ENCODE results near the gene RTF1. TPM values are rescaled to one million over a fixed set of nuclear protein-coding genes. Genes with fewer than 3 reads are reported as not detected.

The RTF1 gene
- total and polyA plus RNA-seq, 2 donors (not counting 1 experiment from before 2014, with no cell fraction given), result 11.9 to 39.4 TPM

GRCh38 chr15:41499109-41499851, 82.4 kb downstream of the RTF1 start:
- ATAC-seq (ENCODE audit: low read depth), result no peak
- intact Hi-C loops (cut with micrococcal nuclease), result no loop called here
- H3K4me1 Mint-ChIP-seq, result peaks cover 44% of the 10 kb centered on the region

More at GRCh38 chr15:41499109-41499851, 82.4 kb downstream of the RTF1 start:
- H3K4me3 Mint-ChIP-seq, result no peak overlapping the region
- Histone ChIP-seq H3K27me3 (replicated peaks in 1 of 4; ENCODE audit: control extremely low read depth in 1 of 4, control insufficient read depth in 3 of 4, insufficient read depth in 4 of 4, low read length in 3 of 4) (peaks cover 0 to 87% (median 48%) of the 10 kb centered on the region in 4 experiments), H4K20me1 (ENCODE audit: control insufficient read depth, insufficient read depth, low read length, poor library complexity, severe bottlenecking) (peaks cover 19% of the 10 kb centered on the region), H3K4me3 (ENCODE audit: control extremely low read depth in 1 of 5, extremely low read depth in 1 of 5, insufficient read depth in 1 of 5, low read depth in 2 of 5, low read length in 4 of 5) (no peak overlapping the region), H2AFZ (ENCODE audit: insufficient read depth, low read depth, low read length, poor library complexity, severe bottlenecking) (no peak overlapping the region), H3K27ac (ENCODE audit: low read length in 2 of 2) (no peak overlapping the region), H3K9me3 (ENCODE audit: control extremely low read depth in 1 of 3, control insufficient read depth in 2 of 3, insufficient read depth in 1 of 3, low read length in 2 of 3) (peaks cover 0 to 24% (median 0%) of the 10 kb centered on the region in 3 donors), H3K79me2 (ENCODE audit: control insufficient read depth, insufficient read depth, low read length) (no peaks in the 10 kb centered on the region), H3K9ac (ENCODE audit: low read length) (no peak overlapping the region), H3K36me3 (replicated peaks in 1 of 2; ENCODE audit: control extremely low read depth in 1 of 2, control insufficient read depth in 1 of 2, extremely low read depth in 1 of 2, insufficient read depth in 2 of 2, low read length in 1 of 2) (no peaks in the 10 kb centered on the region), H3K4me2 (replicated peaks; ENCODE audit: low read depth, low read length, poor library complexity, severe bottlenecking) (no peak overlapping the region), H3K4me1 (ENCODE audit: control insufficient read depth in 2 of 2, insufficient read depth in 2 of 2, low read length in 2 of 2) (peaks cover 55 to 61% of the 10 kb centered on the region in 2 donors)
- peak overlapping the region; percentile 32 for H3K27ac Mint-ChIP-seq
- ChIA-PET POLR2A (interaction anchor here (0.9 kb wide), 1 partner anchor 14 kb away, joined by 3 read pairs; the partner anchor contains the start of gene LTK), CTCF (no interaction called here)
- TF ChIP-seq EZH2 (IDR thresholded peaks at IDR 0.05; ENCODE audit: borderline replicate concordance, insufficient read depth, low read depth, low read length, poor library complexity, severe bottlenecking), result no peak
- no peak for TF ChIP-seq CTCF (IDR thresholded peaks at IDR 0.05)
- 25% methylated on average over 4 of the region's 6 CpGs for WGBS (ENCODE audit: insufficient coverage)
- peak; percentile 46 for DNase-seq
- no peaks in the 10 kb centered on the region for H3K9me3 Mint-ChIP-seq (ENCODE audit: insufficient read depth)
- H3K27me3 Mint-ChIP-seq, result peaks cover 45% of the 10 kb centered on the region
